ENCODE results near the gene SHISA6. TPM values are rescaled to one million over a fixed set of nuclear protein-coding genes. Genes with fewer than 3 reads are reported as not detected.
A peak's percentile ranks its signal among the peaks of the same experiment; 100 is the strongest.

SHISA6 gene
- total and polyA plus RNA-seq, 8 donors = 0.16 to 1.3 (median 0.40) TPM

- H3K4me3 ChIP-seq = no peak overlapping the region
- DNase-seq (no peak), FAIRE-seq (no peak), ATAC-seq (no peak)
- WGBS, 2 donors = 22 to 29% methylated on average over 16 of the region's 16 CpGs
- no peaks in the 10 kb centered on the region for H3K36me3 ChIP-seq
- no peaks in the 10 kb centered on the region for H3K9me3 ChIP-seq
- no peak overlapping the region for H3K27ac ChIP-seq
- intact Hi-C loops (cut with DNase I) = no loop called here
- no peaks in the 10 kb centered on the region for H3K27me3 ChIP-seq
- H3K4me1 ChIP-seq = no peaks in the 10 kb centered on the region
- no peak for TF ChIP-seq CTCF (IDR thresholded peaks at IDR 0.05)
These were observed 1.5 kb upstream of the SHISA6 start for GRCh38 chr17:11239379-11239970.

GRCh38 chr17:11240041-11240840, 772 bp upstream of the SHISA6 start:
- Histone ChIP-seq H3K4me1 (no peaks in the 10 kb centered on the region), H3K36me3 (no peaks in the 10 kb centered on the region), H3K27ac (no peak overlapping the region), H3K9me3 (no peaks in the 10 kb centered on the region), H3K4me3 (peak overlapping the region; percentile 5 to 43 (median 24)), H3K27me3 (no peaks in the 10 kb centered on the region)
- 1% methylated on average over 71 to 90 of the region's 90 CpGs for WGBS, 2 donors
- TF ChIP-seq CTCF (IDR thresholded peaks at IDR 0.05) = no peak
- FAIRE-seq (no peak), ATAC-seq (peak; percentile 31 to 77 (median 76)), DNase-seq (peak in 4 of 6 donors; percentile 5 to 62 (median 38))
- intact Hi-C loops (cut with DNase I) = no loop called here

GRCh38 chr17:11241611-11242226, 706 bp downstream of the SHISA6 start:
- TF ChIP-seq CTCF (IDR thresholded peaks at IDR 0.05) = no peak
- intact Hi-C loops (cut with DNase I) = no loop called here
- H3K4me1 ChIP-seq = no peaks in the 10 kb centered on the region
- H3K9me3 ChIP-seq = no peaks in the 10 kb centered on the region
- H3K36me3 ChIP-seq = no peaks in the 10 kb centered on the region
- FAIRE-seq (no peak), DNase-seq (peak in 5 of 6 donors; percentile 10 to 86 (median 47)), ATAC-seq (peak in 3 of 4 donors; percentile 19 to 40 (median 31))
- peak overlapping the region in 1 of 4 donors; percentile 35 for H3K4me3 ChIP-seq
- no peaks in the 10 kb centered on the region for H3K27me3 ChIP-seq
- whole genome bisulfite sequencing, 2 donors = 8 to 9% methylated on average over 56 to 58 of the region's 58 CpGs
- no peak overlapping the region for H3K27ac ChIP-seq

GRCh38 chr17:11242411-11242810, 1.4 kb downstream of the SHISA6 start:
- WGBS, 2 donors = 37 to 43% methylated on average over 9 of the region's 9 CpGs
- FAIRE-seq = no peak
- Histone ChIP-seq H3K27me3 (no peaks in the 10 kb centered on the region), H3K27ac (no peak overlapping the region), H3K4me3 (no peak overlapping the region), H3K36me3 (no peaks in the 10 kb centered on the region), H3K4me1 (no peaks in the 10 kb centered on the region), H3K9me3 (no peaks in the 10 kb centered on the region)
- intact Hi-C loops (cut with DNase I) = no loop called here
- DNase-seq = no peak
- no peak for ATAC-seq
- TF ChIP-seq CTCF (IDR thresholded peaks at IDR 0.05) = no peak
